GM18502 (cell line): Measurements from ENCODE around the gene ABL2.
A peak's percentile ranks its signal among the peaks of the same experiment; 100 is the strongest.
"Not testable (repeated sequence)": the region's sequence is repeated elsewhere in the genome, so short reads cannot be mapped to it uniquely, and the experiment has no call there.

ENCODE experiments used
- ATAC-seq: cut with Tn5 transposase; IDR thresholded peaks from one replicate; pipeline ENCODE4 v1.9.1; 2021; ENCODE audit warnings: mild to moderate bottlenecking; ENCODE audit not compliant: unreplicated experiment, poor library complexity

The ABL2 gene

DNA sequence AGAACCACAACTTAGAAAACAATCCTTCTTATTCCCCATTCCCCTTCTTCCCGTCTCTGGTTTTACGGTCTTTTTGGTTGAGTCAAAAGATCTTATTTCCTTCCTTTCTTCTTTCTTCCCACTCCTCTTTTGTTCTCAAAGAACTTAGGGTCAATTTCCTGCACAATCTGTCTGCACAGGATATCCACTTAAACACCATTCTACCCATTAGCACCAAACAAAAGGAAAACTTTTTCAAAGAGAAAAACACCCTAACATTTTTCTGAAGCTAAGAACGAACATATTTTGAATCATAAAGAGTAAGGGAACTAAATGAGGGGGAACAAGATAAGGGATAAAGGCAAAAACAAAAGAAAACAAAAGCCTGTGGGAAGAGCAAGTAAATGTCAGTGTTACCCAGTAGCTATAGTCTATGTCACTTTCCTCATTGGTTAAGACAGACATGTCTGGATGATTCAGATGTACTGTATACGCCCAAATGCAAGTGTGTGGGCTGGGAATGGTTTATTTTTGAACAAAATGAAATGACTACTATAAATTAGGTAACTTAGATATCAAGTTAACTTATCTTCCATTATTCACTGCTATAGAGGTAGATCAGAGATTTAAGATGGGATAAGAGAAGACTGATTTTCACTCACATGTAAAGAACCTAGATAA, 87.8 kb downstream of the ABL2 start:
- peak; percentile 81 for ATAC-seq

DNA sequence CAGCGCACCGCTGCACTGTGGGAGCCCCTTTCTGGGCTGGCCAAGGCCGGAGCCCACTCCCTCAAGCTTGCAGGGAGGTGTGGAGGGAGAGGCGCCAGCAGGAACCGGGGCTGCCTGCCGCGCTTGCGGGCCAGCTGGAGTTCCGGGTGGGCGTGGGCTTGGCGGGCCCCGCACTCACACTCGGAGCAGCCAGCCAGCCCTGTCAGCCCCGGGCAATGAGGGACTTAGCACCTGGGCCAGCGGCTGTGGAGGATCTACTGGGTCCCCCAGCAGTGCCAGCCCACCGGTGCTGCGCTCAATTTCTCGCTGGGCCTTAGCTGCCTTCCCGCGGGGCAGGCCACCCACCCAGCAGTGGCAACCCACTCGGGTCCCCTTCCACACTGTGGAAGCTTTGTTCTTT, 90.7 kb downstream of the ABL2 start:
- not testable (repeated sequence) for ATAC-seq

DNA sequence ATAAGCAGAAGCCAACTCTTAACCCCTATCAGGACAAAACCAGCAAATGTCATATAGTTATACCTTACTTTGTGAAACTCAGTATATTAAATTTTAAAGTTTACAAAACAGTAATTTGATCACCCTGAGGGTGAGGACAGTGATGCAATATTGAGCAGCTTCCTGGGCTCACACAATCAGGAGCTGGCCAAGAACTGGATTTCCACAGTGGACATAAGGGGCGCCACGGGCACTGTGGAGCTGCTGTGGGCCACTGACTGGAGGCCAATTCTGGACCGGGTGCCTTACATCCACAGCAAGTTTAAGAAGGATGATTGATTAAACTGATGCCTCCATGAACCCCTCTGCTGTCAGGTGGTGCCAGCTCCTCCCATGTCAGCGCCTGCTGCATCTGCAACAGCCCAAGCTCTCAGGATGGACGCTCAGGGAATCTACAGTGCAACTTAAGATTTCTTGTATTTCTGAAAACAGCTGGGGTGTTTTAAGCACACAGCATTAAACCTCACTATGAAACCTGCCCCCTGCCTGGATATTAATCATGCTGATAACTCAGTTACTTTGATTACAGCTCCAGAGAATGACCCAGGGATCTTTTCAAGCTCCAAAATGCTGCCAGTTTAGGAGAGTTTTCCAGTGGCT, 91.7 kb downstream of the ABL2 start:
- no peak for ATAC-seq

DNA sequence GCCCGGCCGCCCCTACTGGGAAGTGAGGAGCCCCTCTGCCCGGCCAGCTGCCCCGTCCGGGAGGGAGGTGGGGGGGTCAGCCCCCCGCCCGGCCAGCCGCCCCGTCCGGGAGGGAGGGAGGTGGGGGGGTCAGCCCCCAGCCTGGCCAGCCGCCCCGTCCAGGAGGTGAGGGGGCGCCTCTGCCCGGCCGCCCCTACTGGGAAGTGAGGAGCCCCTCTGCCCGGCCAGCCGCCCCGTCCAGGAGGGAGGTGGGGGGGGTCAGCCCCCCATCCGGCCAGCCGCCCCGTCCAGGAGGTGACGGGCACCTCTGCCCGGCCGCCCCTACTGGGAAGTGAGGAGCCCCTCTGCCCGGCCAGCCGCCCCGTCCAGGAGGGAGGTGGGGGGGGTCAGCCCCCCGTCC, 93.8 kb downstream of the ABL2 start:
- not testable (repeated sequence) for ATAC-seq

DNA sequence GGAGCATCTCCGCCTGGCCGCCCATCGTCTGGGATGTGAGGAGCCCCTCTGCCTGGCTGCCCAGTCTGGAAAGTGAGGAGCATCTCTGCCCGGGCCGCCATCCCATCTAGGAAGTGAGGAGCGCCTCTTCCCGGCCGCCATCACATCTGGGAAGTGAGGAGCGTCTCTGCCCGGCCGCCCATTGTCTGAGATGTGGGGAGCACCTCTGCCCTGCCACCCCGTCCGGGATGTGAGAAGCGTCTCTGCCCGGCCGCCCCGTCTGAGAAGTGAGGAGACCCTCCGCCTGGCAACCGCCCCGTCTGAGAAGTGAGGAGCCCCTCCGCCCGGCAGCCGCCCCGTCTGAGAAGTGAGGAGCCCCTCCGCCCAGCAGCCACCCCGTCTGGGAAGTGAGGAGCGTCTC, 94.3 kb downstream of the ABL2 start:
- not testable (repeated sequence) for ATAC-seq

DNA sequence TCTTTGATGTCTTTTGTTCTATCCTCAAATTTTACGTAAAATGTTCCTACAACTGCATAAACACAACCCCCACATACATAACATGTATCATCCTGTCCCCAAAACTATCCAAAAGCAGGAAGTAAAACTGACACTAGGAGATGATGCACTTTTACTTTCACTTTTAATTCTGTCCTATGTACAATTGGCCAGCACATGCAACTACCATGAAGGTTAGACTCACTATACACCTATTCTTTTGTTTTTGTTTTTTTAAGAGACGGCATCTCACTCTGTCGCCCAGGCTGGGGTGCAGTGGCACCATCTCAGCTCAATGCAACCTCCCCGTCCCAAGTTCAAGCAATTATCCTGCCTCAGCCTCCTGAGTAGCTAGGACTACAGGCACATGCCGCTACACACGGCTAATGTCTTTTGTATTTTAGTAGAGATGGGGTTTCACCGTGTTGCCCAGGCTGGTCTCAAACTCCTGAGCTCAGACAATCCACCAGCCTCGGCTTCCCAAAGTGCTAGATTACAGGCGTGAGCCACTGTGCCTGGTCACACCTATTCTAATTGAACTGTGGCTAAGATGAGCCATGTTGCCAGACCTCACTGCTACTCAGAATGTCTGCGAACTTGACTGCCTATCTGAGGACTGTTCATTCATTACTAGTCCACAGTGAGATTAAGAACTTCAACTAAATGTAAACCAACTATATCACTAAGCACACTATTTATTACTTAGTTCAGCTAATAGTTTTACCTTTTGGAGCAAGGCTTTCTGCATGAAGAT, 99.6 kb downstream of the ABL2 start:
- ATAC-seq: peak; percentile 99

DNA sequence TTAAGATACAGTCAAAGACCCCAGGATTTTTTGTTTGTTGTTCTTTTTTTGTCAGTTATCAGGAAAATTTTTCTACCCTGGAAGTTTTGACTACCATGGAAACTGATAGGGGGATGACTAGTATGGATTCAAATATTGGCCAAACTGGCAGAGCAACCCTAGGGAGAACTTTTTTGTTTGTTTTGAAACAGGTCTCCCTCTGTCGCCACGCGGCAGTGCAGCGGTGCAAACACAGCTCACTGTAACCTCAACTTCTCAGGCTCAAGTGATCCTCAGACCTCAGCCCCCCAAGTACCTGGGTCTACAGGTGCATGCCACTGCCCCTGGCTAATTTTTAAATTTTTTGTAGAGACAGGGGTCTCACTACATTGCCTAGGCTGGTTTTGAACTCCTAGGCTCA, 101.0 kb downstream of the ABL2 start:
- ATAC-seq: no peak

DNA sequence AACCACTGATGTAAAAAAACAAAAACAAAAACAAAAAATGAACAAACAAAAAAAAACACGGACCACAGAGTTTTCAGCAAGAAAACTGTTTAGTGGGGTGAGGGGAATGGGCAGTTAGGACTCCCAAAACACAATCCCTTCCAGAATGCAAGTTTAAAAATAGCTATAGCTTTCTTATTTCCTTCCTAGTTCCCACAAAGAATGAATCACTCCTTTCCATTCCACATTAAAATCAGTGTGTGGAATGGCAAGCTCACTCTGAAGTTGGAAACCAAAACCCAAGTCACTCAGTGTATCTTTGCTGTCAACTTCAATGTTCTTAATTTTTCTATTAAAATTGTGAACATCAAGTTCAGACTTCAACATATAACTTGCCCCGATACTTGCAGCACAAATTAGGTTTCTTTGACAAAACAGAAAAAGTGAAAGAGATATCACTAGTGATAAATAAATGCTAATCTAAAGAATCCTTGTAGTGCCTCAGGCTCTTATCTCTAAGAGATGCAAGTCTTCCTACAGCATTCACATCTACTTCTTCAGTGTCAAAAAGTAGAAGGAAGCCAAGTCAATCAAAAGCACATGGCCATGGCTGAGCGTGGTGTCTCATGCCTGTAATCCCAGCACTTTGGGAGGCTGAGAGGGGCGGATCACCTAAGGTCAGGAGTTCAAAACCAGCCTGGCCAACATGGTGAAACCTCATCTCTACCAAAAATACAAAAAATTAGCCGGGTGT, 102.1 kb downstream of the ABL2 start:
- ATAC-seq: no peak

DNA sequence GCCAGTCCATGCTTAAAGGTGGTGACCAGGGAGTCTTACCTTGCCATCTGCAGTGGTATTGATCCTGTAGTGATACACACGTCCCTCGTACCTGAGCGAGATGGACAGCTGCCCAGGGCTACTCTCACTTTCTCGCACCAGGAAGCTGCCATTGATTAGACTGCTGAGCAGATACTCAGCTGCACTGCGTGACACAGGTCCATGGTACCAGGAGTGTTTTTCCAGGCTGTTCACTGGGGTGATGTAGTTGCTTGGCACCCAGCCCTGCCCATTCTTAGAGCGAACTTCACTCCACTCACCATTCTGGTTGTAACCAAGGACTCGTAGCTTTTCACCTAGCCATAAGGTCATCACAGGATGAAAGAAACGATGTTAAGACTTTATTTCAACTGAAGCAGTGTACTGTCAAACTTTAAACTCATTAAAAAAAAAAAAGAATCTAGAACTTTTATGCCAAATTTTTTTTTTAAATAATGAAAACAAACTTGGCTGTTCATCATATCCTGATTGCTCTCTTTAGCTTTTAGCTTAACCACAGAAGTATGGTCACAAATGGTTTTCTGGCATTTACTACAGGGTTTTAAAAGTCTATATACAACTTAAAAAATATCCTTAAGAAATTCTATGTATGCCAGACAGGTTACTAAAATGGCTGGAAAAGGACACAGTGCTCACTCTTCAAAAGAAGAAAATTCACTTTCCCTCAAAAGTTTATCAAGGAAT, 103.0 kb downstream of the ABL2 start:
- no peak for ATAC-seq

DNA sequence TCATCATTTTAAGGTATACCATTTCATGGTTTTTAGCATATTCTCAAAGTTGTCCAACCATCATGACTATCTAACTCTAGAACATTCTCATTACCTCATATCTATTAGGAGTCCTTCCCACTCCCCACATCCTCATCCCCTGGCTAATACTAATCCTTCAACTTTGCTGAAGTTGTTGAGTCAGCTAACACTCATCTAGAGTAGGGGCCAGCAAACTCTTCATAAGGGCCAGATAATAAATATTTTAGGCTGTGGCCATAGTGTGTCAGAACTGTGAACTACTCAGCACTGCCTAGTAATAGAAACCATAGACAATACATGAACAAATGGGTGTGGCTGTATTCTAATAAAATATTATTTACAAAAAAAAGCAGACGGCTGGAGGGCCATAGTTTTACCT, 104.6 kb downstream of the ABL2 start:
- ATAC-seq: no peak

DNA sequence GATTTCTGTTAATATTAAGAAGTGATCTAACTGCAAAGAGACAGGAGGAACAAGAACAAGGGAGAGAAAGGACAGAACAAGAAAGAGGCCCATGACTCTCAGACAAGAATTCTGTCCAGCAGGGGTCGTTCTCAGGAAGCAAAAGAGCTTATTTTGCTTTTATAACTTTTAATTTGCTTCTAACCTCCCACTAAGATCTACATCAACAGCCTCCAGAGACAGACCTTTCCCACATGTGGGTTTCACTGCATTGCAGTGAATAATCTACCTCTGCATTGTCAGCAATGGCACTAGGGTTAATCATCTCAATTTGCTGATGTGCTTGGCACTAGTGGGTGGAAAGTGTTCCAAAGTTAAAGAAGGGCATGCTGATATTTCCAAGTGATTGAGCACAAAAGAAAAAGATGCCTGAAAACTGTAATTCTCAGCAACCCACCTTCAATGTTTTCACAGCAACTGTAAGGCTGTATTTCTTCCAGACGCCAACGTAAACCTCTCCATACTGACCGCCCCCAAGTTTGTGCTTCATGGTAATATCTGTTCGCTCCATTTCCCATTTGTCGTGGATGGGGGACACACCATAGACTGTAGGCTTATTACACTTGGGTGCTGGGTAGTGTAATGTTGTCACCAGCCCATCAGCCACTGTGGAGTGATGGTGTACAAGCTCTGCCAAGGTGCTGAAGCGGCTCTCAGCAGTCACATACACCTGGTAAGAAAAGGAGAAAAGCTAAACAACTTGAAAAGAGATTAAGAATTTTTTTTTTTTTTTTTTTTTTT, 108.1 kb downstream of the ABL2 start:
- no peak for ATAC-seq

DNA sequence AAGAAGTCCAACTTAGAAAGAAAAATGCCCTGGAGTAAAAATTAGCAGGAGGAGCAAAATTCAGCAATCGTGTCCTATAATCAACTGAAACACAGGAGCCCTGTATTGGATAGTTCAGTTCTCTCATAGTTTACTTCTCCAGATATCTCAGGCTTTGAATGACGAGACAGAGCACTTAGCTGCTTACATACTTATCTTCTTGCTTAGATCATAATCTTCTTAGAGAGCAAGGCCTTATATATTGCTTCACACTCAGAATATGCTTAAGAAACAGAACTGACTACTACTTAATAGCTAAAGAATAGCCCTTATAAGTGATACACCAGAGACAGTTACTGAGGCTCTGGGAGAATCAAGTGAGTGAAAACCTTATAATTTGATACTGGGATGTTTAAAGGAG, 108.7 kb downstream of the ABL2 start:
- no peak for ATAC-seq

DNA sequence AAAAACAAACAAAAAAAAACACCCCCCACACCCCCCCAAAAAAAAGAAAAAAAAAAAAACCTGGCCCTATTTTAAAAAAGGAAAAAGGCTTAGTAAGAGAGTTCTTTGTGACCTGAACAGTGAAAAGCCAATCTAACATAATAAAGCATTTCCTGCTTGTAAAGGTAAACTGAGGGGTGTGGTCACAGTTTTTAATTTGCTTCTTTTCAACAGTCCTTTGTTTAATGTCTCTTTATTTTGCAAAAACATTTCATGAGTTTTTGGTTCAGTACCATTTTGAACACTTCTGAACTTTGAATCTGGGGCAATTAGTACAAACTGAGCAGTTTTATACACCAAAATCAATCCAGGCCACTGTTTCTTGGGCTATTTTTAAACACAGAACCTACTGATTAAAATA, 110.0 kb downstream of the ABL2 start:
- ATAC-seq: no peak

DNA sequence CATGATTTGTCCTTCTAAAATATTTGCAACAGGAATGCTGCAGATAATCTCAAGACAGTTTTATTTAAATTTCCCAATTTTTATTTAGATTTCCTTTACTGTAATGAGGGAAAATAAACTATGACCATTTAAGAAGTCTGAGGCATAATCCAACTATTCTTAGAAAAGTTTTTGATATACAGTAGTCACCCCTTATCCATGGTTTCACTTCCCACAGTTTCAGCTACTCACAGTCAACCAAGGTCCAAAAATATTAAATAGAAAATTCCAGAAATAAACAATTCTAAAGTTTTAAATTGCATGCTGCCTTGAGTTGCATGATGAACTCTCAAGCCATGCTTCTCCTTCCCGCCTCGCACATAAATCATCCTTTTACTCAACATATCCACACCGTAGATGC, 114.3 kb downstream of the ABL2 start:
- no peak for ATAC-seq

DNA sequence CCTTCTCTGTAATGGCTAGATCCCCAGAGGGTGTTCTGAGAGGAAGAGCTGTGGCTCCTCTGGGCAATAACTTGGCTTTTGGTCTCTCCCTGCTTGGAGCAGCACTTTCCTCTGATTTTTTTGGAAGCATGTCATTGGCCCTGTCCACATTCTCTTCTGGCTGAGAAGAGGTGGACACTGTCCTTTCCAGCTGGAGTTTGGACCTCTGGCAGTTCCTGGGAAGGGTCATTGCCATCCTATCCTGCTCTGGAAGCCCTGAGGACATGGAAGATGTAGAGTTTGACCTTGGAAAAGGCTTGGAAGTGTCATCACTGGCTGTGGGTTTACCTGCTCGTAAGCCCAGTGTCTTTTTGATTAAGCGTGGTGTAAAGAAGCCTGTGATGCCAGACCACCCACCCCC, 120.8 kb downstream of the ABL2 start:
- ATAC-seq: no peak

DNA sequence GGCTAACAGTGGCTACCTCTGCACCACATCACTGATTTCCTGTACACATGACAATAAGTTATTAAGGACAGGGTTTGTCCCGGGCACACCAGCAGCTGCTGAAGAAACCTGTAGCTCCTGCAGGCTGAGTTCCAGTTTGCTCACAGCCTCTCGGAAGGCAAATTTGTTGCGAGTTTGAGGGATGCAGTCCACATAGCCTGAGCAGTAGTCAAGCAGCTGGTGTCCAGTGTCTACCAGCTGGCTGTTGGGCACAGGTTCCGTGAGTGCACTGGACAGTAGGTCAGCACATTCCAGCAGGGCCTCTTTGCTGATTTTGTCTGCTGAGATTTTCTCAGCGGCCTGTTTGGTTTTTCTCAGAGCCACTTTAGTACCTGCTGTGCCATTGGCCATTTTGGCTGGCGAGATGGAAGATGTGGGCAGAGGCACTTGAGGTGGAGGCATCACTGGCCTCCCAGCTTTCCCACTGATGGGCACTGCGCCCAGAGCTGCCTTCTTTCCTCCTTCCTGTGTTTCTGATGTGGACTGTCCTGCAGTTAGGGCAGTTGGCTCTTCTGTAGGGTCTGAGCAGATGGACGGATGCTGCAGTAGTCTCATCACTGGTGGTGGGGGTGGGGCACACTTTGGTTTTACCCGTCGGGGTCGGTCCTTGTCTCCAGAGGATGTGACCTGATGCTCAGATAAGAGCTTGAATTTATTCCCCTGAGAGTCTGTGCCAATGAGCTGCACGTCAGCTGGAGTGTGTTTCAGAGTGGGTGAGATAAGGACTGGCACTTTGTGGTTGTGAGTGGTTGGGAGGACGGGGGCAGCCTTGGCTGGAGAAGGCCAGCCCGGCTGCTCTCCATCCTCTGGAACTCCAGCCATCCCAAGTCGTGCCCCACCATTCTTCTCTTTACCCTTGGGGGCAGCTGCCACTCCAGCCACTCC, 121.5 kb downstream of the ABL2 start:
- no peak for ATAC-seq

DNA sequence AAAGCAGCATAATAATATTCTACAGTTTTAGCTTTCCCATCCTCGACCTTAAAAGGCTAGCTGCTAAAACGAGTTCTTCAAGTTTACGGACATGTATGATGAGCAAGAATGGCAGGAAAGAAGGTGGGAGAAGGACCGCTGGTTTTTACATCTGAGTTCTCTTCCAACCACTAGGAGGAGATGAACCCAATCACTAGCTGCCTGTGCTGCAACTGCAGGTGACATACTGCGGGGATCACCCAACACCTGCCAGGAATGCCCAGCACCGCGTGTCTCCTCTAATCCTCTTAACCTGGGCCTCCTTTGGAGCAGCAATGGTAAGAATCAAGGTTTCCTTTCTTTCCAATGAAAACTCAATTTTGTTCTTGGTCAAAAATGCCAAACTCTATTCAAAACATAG, 124.1 kb downstream of the ABL2 start:
- ATAC-seq: peak; percentile 46

DNA sequence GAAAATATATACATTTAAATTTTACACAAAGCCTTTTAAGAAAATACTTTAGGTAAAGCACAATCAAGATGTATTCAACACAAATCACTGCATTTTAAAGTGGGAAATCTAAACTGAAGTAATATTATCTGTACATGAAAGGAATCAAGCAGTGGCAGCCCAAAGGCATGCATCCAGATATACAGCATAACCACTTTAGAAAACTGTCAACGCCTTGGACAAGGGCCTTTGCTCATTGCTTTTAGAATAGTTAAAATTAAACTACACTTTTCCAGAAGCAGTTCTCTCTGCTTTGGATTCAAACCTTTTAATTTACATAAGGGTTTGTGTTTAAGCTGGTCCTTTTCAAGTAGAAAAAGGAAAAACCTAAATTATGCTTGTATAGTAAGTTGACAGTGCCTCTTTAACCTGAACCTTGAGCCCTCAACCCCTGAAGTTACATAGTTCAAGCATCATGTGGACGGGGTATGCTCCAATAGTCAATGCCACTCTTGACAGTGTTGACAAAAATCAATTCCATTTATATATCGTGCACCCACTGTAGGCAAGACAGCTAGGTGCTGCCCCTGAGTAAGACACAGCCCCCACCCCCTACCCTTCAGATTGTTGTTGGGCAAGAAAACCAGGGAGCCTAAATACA, 124.7 kb downstream of the ABL2 start:
- no peak for ATAC-seq
